GM12872 (cell line): ENCODE results near the gene DGLUCY.

Experiments
- CTCF ChIP-seq: IDR thresholded peaks from 3 replicates; pipeline ENCODE4 v1.5.1; 2011; ENCODE audit warnings: low read depth, mild to moderate bottlenecking, low read length, moderate library complexity; ENCODE audit not compliant: insufficient read depth

DGLUCY gene

DNA sequence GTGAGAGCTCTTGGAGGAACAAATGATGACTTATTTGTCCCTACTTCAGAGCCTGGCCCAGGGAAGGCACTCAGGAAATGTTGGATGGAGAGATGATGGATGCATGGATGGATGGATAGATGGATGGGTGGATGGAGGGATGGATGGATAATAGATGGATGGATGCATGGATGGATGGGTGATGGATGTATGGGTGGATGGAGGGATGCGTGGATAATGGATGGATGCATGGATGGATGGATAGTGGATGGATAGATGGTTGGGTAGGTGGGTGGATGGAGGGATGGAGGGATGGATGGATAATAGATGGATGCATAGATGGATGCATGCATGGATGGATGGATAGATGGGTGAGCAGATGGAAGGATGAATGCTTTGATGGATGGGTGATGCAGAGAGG, 107.4 kb downstream of the DGLUCY start:
- TF ChIP-seq CTCF: no peak

- TF ChIP-seq CTCF: no peak
Measured at GRCh38 chr14:91223028-91223783, 109.3 kb downstream of the DGLUCY start.

DNA sequence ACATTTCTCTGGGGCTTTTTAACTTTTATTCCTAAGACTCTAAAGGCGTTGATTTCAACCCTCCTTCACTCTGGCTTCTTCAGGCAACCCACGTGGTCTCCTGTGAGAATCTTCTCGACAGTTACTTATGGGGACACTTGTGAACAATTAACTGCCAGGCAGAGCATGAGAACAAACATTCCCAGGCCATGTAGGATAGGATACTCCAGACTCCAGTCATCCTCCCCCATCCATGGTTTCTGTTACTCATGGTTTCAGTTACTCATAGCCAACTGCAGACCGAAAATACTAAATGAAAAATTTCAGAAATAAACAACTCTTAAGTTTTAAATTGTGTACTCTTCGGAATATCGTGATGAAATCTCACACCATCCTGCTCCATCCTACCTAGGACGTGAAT, 111.2 kb downstream of the DGLUCY start:
- TF ChIP-seq CTCF: no peak

GRCh38 chr14:91227183-91227628, 113.3 kb downstream of the DGLUCY start:
- TF ChIP-seq CTCF: no peak

DNA sequence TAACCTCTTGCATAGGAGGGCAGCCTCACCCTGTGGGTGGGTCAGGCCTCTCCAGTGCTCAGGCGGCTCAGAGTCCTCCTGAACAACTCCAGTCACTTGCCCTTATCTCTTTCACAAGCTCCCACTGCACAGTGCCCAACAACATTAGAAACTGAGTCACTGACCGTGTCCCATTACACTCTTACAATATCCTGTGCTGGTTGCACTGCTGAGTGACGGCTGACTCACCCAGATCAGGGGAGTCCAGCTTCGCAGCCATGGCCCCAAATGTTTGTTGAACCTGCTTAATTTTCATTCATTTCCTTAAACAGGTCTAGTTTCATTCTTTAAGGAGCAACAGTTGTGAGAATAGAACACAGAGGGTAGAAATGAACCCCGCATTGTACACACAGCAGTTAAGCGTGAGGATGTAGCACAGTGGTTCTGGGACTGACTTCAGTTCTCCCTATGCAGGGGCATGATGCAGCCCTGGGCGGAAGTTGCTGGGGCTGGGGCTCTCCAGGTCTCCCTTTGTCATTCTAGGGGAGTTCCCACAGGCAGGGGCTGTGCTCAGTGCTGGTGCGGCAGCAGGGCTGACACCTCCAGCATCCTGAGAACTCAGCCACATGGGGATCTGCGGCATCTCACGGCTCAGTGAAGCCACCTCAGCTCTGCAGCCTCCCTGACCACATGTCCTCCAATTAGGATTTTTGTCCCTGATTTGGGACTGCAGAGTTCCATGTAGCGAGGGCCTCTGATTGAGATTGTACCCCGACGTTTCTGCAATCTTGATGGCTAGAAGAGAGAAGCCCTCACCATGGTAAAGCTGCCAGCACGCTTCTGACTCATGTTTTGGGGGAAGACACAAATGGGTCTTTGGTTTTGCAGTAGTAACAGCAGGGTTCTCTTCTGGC, 114.5 kb downstream of the DGLUCY start:
- no peak for TF ChIP-seq CTCF

GRCh38 chr14:91229005-91229382, 115.1 kb downstream of the DGLUCY start:
- TF ChIP-seq CTCF: no peak

- TF ChIP-seq CTCF: no peak
Measured at GRCh38 chr14:91229743-91230200, 115.9 kb downstream of the DGLUCY start.
